HG02973 (cell line): ENCODE results near the gene PRKCI.
"Not testable (repeated sequence)": the region's sequence is repeated elsewhere in the genome, so short reads cannot be mapped to it uniquely, and the experiment has no call there.

ENCODE experiments used
- ATAC-seq: cut with Tn5 transposase; IDR thresholded peaks from one replicate; pipeline ENCODE4 v1.9.1; 2021; ENCODE audit warnings: moderate library complexity; ENCODE audit not compliant: unreplicated experiment

The PRKCI gene

GRCh38 chr3:170278627-170279026 is 56.4 kb downstream of the PRKCI start:
- no peak for ATAC-seq

DNA sequence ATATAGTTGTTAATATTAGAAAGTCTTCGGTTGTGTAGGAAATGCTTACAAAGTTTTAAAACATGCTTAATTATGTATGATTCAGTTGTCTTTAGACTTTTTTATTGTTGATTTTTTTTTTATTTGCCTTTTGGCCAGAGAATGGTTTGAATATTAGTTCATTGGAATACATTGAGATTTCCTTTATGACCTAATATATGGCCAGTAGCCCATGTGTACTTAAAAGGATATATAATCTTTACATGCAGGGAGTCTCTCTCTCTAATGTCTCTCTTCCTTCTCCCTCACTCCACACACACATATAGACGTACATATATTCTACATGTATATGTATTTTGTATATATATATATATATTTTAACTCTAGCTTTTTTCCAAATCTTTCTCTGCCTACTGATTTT is 68.0 kb downstream of the PRKCI start:
- no peak for ATAC-seq

- ATAC-seq, result no peak
Observed at GRCh38 chr3:170295586-170295985, 73.4 kb downstream of the PRKCI start.

- ATAC-seq, result no peak
Observed at GRCh38 chr3:170296703-170297102, 74.5 kb downstream of the PRKCI start.

DNA sequence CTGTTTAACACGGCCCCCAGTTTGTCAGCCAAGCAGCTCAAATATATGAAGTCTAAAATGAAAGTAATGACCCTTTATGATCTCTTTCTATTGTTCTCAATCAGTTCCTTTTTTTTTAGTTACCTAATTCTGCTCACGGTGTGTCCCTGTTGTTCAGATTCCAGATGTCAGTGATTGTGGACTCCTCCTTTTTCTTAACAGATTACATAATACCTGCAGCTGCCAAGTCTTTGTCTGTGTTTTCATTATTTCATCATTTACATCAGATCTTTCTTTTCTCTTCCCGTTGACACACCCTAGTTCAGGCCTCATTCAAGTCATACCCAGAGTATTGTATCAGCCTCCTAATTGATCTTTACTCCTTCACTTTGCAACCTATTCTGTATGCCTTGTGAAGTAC is 79.2 kb downstream of the PRKCI start:
- no peak for ATAC-seq

- ATAC-seq, result no peak
Observed at GRCh38 chr3:170302008-170302407, 79.8 kb downstream of the PRKCI start.

DNA sequence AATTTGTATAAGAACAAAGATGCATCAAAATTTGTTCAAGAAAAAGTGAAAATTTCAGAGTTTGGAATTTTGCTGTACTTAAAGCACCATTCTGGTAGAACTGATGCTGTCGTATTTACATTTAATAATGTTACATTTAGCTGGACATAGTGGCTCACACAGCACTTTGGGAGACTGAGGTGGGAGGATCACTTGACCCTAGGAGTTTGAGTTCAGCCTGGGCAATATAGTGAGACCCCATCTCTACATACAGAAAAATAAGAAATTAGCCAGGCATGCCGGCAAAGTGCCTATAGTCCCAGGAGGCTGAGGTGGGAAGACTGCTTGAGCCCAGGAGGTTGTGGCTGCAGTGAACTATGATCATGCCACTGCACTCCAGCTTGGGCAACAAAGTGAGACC is 83.8 kb downstream of the PRKCI start:
- ATAC-seq, result no peak

DNA sequence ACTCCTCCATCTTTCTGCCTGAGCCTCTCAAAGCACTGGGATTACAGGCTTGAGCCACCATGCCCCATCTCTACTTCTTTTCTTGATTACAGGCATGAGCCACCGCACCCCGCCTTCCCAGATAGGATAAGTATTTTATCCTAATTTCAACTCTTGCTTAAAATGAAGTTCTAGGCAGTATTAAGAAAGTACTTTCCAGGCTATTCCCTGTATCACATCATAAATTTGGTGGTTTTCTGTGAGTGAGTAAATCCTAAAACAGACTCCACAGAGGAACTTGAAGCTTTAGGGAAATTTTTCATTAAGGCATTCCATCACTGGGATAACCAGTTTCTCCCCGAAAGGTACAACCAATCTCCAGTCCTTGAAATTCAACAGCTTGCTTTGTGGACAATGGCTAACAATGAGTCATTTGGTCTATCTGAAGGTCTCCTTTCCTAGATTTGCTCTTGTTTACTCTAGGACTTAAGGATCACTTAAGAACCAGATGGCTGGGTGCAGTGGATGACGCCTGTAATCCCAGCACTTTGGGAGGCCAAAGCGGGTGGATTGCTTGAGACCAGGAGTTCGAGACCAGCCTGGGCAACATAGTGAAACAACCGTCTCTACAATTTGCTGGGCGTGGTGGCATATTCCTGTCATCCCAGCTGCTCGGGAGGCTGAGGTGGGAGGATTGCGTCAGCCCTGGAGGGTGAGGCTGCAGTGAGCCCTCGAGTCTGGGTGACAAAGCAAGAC is 85.6 kb downstream of the PRKCI start:
- ATAC-seq, result no peak

DNA sequence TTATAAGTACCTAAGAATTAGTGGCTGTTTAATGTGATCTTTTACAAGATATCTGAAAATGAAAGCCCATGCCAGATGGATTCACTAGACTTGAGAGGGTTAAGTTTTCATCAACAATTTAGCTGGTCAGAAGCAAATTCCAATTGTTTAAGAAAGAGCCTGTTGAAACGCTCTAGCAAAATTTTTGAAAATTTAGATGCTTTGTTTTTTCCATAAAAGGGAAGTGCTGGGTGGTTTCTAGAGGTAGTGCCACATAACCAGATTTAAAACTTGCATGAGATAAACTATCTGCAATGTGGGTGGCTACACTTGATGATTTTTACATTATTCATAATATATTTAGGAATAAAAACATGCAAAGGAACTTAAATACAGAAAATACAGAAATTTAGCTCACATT is 86.8 kb downstream of the PRKCI start:
- no peak for ATAC-seq

DNA sequence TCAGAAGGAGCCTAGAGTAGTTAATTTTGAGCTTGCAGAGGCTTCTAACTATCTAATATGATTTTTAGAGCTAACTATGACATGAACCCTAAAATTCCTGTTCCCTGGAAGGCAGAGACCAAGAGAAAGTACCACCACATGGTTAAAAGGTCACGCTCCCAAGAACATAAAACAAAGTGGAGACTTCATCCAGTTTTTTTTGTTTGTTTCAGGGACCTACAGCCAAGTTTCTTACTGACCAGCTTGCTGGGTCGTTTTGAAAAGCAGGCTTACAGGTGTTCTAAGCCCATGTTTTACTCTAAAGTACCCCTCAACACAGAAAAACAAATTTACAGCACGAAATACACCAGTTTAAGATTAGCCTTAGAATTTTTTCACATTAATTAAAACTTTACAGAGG is 95.7 kb downstream of the PRKCI start:
- ATAC-seq, result no peak

- no peak for ATAC-seq
Observed at GRCh38 chr3:170320461-170321121, 98.4 kb downstream of the PRKCI start.

- ATAC-seq, result no peak
Observed at GRCh38 chr3:170321321-170322034, 99.3 kb downstream of the PRKCI start.

GRCh38 chr3:170322566-170323269 is 100.5 kb downstream of the PRKCI start:
- ATAC-seq, result no peak

GRCh38 chr3:170323331-170323730 is 101.1 kb downstream of the PRKCI start:
- no peak for ATAC-seq

- ATAC-seq, result no peak
Observed at GRCh38 chr3:170324962-170325361, 102.7 kb downstream of the PRKCI start.

DNA sequence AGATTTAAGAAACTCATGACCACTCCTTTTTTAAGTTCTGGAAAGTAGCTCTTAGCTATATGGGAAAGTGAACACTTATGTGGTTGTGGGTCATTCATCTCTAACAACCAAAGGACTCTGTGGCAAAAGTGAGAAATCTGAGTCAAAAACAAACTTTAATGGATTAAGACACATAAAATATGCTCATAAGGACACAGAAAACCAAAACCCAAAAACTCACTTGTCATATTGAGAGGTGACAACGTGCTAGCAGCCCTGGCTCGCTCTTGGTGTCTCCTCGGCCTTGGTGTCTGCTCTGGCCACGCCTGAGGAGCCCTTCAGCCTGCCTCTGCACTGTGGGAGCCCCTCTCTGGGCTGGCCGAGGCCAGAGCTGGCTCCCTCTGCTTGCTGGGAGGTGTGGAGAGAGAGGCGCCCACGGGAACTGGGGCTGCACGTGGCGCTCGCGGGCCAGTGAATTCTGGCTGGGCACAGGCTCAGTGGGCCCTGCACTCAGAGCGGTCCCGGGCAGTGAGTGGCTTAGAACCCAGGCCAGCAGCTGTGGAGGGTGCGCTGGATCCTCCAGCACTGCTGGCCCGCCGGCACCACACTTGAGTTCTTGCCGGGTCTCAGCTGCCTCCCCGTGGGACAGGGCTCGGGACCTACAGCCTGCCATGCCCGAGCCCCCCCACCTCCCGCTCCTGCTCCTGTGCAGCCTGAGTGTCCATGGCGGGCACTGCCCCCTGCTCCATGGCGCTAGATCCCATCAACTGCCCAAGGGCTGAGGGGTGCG is 105.0 kb downstream of the PRKCI start:
- no peak for ATAC-seq

- not testable (repeated sequence) for ATAC-seq
Observed at GRCh38 chr3:170327868-170328548, 105.8 kb downstream of the PRKCI start.

DNA sequence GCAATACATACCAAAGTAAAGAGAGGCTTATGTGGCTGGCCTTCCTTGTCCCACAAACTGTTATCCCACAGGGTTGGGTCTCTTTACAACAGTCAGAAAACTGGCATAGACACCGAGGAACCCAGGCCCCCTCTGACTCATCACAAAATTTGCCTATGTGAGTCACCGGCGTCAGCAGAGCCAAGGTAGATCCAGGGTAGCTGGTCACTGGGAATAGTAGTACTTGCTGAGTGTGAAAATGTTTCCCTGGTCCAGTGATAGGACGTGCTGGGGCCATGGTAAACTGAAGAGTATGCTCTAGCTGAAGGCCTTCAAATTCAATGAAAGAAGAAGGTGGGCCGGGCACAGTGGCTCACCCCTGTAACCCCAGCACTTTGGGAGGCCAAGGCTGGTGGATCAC is 108.1 kb downstream of the PRKCI start:
- no peak for ATAC-seq

DNA sequence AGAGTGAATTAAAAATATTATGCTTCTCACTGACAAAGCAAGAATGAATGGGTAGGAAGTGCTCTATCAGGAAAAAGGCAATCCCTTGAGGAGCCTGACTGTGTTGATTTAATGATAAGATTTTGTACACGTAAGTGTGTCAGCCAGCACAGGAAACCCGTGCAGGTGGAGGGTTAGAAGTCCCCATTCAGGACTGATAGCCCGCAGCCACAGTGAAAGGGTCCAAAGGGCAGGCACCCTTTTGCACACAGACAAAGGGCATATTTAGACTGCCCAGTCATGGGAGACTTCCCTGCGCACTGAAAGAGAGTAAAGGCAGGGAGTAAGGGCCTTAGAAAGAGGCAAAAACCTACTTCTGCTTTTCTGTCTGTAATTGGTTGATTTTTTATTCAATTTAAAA is 108.9 kb downstream of the PRKCI start:
- ATAC-seq, result no peak

- ATAC-seq, result no peak
Observed at GRCh38 chr3:170337420-170337819, 115.2 kb downstream of the PRKCI start.
